GM13976 (cell line): ENCODE results near the gene COL7A1.

ENCODE experiments used
- DNase-seq: peaks from one replicate; pipeline ENCODE4 v3.0.0; 2012; ENCODE audit warnings: low spot score
- in situ Hi-C: fragments of 300-500 bp; cut with MboI; formaldehyde crosslinking; loops from one replicate; pipeline ENCODE4 v1.12.0; 2022; ENCODE audit warnings: low sequenced_read_pairs, mixed read lengths, inconsistent platforms; ENCODE audit not compliant: unreplicated experiment
- TF ChIP-seq, protein P1 (sequence below): IDR thresholded peaks from 2 replicates; pipeline ENCODE4 v1.5.1; 2012; ENCODE audit warnings: borderline replicate concordance, mild to moderate bottlenecking; ENCODE audit not compliant: insufficient read depth; ENCODE audit errors: extremely low read depth, missing control alignments, control extremely low read depth

COL7A1 gene

GRCh38 chr3:48635222-48636021 lies 40.3 kb upstream of the COL7A1 start, which contains the start of gene SLC26A6:
Gene SLC26A6, minus strand, starts transcription at chr3:48635461. Its CDS starts 68 bp downstream, at chr3:48635393.
- TF ChIP-seq, protein P1, sequence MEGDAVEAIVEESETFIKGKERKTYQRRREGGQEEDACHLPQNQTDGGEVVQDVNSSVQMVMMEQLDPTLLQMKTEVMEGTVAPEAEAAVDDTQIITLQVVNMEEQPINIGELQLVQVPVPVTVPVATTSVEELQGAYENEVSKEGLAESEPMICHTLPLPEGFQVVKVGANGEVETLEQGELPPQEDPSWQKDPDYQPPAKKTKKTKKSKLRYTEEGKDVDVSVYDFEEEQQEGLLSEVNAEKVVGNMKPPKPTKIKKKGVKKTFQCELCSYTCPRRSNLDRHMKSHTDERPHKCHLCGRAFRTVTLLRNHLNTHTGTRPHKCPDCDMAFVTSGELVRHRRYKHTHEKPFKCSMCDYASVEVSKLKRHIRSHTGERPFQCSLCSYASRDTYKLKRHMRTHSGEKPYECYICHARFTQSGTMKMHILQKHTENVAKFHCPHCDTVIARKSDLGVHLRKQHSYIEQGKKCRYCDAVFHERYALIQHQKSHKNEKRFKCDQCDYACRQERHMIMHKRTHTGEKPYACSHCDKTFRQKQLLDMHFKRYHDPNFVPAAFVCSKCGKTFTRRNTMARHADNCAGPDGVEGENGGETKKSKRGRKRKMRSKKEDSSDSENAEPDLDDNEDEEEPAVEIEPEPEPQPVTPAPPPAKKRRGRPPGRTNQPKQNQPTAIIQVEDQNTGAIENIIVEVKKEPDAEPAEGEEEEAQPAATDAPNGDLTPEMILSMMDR, result peak; percentile 56
- peak; percentile 100 for DNase-seq
- in situ Hi-C loops, result no loop called here

DNA sequence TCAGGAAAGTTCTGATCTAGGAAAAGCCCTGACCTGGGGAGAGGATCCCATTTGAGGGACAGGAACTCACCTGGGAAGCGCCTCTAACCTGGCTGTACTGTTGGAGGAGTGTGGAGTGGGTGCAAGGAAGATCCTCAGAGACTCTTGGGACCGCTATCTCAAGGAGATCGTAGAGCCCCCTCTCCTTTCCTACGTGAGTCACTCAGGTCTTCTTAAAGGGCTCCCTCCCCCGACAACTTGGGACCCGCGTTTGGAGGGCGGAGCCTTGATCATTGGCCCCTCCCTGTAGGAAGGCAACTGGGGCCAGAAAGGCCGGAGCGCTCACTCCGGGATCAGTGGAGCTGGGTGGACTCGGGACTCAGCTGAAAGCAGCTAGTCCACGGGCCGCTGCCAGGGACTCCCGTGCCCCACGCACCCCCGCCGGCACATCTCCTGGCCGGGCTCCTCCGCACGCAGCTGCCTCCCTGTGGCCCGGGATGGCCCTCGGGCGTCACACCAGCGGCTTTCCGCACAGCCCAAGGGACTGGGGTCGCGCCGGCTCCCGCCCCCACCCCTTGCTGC lies 39.6 kb upstream of the COL7A1 start:
- in situ Hi-C loops, result no loop called here
- peak; percentile 77 for DNase-seq
- TF ChIP-seq, protein P1, result no peak

- TF ChIP-seq, protein P1, result no peak
- in situ Hi-C loops, result no loop called here
- no peak for DNase-seq
Measured at GRCh38 chr3:48633743-48634142, 38.6 kb upstream of the COL7A1 start.

DNA sequence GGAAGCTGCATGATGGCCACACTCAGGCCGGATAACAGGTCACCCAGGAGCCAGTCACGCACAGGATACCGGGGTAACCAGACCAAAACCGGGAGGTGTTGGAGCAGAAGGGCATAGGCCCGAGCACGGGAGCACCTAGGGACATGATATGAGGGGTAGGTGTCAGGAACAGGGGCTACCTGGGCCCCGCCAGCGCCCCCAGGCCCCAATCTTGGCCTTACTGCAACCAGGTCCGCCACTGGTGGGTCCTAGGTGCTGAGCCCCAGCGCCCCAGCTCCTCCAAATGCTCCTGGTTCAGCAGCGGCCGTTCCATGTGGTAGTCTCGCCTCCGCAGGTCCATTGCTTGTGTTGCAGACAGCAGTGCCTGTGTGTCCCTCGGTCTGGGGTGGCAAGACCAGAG lies 38.1 kb upstream of the COL7A1 start:
- in situ Hi-C loops, result no loop called here
- TF ChIP-seq, protein P1, result no peak
- DNase-seq, result no peak

DNA sequence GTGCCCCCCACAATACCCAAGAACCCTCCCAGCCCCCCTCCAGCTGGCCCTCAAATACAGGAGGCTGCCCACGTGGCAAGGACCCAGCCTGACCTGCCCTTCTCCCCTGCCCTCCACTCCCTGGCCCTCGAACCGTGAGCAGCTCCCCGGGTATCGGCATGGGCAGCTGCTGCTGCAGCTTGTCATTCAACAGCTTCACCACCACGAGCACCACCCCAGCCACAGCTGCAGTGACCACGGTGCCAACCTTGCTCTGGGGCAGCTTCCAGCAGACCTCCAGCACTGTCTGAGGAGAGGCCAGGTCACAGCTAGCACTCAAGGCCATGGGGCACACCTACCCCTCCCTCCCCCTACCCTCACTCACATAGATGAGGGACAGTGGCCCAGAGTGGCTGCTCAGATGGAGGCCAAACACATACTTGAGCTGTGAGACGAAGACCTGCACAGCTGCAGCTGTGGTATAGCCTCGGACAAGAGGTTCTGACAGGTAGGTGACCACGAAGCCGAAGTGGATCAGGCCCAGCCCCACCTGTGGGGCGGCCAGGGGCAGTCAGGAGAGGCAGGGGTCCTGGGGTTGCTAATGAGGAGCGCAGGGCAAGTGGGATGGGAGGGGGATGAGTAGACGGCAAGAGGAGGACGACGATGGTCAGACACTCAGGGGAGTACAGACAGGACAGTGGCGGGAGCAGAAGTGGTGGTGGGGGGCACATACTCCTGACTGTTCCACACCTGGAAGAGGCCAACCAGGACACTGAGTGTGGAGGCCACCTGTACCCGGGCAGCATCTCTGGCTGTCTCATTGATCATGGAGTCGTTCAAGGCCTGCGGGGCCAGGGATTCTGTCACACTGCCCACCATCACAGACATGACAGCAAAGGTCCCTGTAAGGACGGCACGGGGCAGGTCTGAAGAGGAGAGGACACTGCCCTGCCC lies 36.7 kb upstream of the COL7A1 start:
- TF ChIP-seq, protein P1, result no peak
- no peak for DNase-seq
- in situ Hi-C loops, result no loop called here

DNA sequence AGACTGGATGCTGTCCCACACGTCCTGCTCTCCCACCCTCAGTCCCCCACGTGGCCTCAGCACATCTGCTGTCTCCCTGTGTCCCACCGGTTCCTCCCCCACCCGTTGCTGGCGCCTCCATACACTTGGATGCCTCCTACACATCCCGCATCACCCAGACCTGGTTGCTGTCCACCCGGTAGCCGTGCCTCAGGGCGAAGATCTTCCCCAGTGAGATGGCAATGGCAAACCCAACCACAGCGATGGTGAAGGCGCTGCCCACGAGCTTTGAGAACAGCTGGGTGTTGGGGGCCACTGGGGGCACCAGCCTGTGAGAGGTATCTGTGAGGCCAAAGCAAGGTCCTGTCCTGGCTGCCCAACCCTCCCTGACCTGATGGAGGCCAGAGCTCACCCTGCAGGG lies 35.7 kb upstream of the COL7A1 start:
- no peak for DNase-seq
- TF ChIP-seq, protein P1, result no peak
- in situ Hi-C loops, result no loop called here
